Ascending aorta (tissue), 2 donors: ENCODE data around the gene PFKL. TPM values are rescaled to one million over a fixed set of nuclear protein-coding genes. Genes with fewer than 3 reads are reported as not detected.

ENCODE experiments used
- DNase-seq, 2 donors: peaks; one replicate each; pipeline ENCODE4 v3.0.0-alpha.2; 2019; ENCODE audit warnings: low spot score in 2 of 2
- H3K27ac ChIP-seq, 2 donors: fragments of 200-600 bp; sonication (generic); one replicate each; pipeline ENCODE4 v1.5.1; 2016 to 2017; ENCODE audit warnings: mild to moderate bottlenecking in 1 of 2
- H3K27me3 ChIP-seq: fragments of 200-600 bp; sonication (generic); one replicate; pipeline ENCODE4 v1.5.1; 2017
- H3K36me3 ChIP-seq, 2 donors: fragments of 200-600 bp; sonication (generic); one replicate each; pipeline ENCODE4 v1.5.1; 2016
- H3K4me1 ChIP-seq, 2 donors: fragments of 200-600 bp; sonication (generic); one replicate each; pipeline ENCODE4 v1.5.1; 2016 to 2017; ENCODE audit warnings: mild to moderate bottlenecking in 1 of 2
- H3K4me3 ChIP-seq, 2 donors: fragments of 200-600 bp; sonication (generic); one replicate each; pipeline ENCODE4 v1.5.1; 2016 to 2017; ENCODE audit warnings: mild to moderate bottlenecking in 1 of 2
- H3K9me3 ChIP-seq, 2 donors: fragments of 200-600 bp; sonication (generic); one replicate each; pipeline ENCODE4 v1.5.1; 2016
- intact Hi-C: fragments of 100-400 bp; cut with DNase I; formaldehyde crosslinking; loops from one replicate; pipeline ENCODE4 v1.15.1; 2023
- total RNA-seq: library from RNA; depleted of rRNA; stranded (reverse); fragments of >200 nt; gene quantifications from one replicate; pipeline ENCODE4 v1.1.0, GENCODE V29; 2016
- TF ChIP-seq, protein P1 (sequence below), 3 experiments: fragments of 200-600 bp in 2 of 3; fragments of 450-650 bp in 1 of 3; sonication (generic) in 2 of 3; IDR thresholded peaks; one replicate each; pipeline ENCODE4 v1.5.1; 2016 to 2019; ENCODE audit warnings: antibody characterized with exemption in 3 of 3, mild to moderate bottlenecking in 1 of 3, moderate library complexity in 1 of 3

Gene PFKL
- total RNA-seq, 1 donor from 2014 or later = 153 TPM

DNA sequence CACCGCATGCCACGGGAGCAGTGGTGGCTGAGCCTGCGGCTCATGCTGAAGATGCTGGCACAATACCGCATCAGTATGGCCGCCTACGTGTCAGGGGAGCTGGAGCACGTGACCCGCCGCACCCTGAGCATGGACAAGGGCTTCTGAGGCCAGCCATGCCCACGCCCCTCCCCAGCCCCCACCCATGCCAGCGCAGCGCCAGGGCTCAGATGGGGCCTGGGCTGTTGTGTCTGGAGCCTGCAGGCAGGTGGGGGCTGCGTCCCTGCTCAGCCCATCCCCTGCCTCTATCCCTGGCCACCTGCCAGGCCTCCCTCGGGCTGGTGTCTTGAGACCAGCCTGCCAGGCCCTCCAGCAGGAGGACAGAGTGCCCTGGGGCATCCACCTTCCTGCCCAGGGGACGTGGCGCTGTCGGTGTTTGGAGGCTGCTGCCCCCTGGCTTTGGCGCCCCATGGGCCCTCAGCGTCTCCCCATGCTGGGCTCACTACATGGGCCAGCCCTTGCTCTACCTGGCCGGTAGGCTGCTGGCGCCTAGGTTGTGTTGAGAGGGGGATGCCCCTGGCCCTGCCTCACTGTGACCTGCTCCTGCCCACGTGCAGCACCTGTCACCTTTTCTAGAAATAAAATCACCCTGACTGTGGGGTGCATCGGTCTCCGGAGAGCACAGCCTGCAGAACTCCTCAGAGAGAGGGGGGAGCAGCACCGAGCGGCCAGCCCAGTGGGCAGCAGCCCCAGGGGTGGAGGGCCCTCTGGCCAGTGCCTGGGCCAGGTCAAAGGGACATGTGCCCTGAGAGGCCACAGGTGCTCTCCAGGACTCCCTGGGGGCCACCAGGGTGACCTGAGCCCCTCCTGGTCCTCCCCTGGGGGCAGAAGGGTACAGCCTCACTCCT is 27.1 kb downstream of the PFKL start:
- no peak for DNase-seq
- intact Hi-C loops = no loop called here
- TF ChIP-seq, protein P1, sequence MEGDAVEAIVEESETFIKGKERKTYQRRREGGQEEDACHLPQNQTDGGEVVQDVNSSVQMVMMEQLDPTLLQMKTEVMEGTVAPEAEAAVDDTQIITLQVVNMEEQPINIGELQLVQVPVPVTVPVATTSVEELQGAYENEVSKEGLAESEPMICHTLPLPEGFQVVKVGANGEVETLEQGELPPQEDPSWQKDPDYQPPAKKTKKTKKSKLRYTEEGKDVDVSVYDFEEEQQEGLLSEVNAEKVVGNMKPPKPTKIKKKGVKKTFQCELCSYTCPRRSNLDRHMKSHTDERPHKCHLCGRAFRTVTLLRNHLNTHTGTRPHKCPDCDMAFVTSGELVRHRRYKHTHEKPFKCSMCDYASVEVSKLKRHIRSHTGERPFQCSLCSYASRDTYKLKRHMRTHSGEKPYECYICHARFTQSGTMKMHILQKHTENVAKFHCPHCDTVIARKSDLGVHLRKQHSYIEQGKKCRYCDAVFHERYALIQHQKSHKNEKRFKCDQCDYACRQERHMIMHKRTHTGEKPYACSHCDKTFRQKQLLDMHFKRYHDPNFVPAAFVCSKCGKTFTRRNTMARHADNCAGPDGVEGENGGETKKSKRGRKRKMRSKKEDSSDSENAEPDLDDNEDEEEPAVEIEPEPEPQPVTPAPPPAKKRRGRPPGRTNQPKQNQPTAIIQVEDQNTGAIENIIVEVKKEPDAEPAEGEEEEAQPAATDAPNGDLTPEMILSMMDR (IDR thresholded peaks at IDR 0.05) = no peak
- no peaks in the 10 kb centered on the region for H3K4me1 ChIP-seq
- H3K36me3 ChIP-seq = peaks cover 48 to 71% of the 10 kb centered on the region in 2 donors
- H3K4me3 ChIP-seq = no peak overlapping the region
- no peak overlapping the region for H3K27ac ChIP-seq
- no peaks in the 10 kb centered on the region for H3K27me3 ChIP-seq
- no peaks in the 10 kb centered on the region for H3K9me3 ChIP-seq

DNA sequence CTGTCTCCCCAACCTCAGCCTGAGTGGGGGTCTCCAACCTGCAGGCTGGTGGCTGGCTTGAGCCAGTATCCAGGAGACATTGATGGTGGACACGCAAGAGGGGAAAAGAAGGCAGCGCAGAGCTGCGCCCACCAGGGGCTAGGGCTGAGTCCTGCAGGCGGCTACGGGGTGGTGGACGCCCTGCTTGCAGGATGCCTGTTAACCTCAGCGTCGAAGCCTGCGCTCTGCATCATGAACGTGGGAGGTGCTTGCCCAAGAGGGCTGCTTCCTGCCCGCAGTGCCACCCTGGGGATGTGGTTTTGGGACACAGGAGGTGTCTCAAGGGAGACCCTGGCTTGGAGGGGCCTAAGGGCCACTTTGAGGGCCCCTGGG is 27.7 kb downstream of the PFKL start:
- intact Hi-C loops = no loop called here
- TF ChIP-seq, protein P1 (IDR thresholded peaks at IDR 0.05) = no peak
- no peaks in the 10 kb centered on the region for H3K4me1 ChIP-seq
- H3K36me3 ChIP-seq = peaks cover 42 to 71% of the 10 kb centered on the region in 2 donors
- no peaks in the 10 kb centered on the region for H3K9me3 ChIP-seq
- no peak overlapping the region for H3K4me3 ChIP-seq
- DNase-seq = no peak
- H3K27me3 ChIP-seq = no peaks in the 10 kb centered on the region
- no peak overlapping the region for H3K27ac ChIP-seq

DNA sequence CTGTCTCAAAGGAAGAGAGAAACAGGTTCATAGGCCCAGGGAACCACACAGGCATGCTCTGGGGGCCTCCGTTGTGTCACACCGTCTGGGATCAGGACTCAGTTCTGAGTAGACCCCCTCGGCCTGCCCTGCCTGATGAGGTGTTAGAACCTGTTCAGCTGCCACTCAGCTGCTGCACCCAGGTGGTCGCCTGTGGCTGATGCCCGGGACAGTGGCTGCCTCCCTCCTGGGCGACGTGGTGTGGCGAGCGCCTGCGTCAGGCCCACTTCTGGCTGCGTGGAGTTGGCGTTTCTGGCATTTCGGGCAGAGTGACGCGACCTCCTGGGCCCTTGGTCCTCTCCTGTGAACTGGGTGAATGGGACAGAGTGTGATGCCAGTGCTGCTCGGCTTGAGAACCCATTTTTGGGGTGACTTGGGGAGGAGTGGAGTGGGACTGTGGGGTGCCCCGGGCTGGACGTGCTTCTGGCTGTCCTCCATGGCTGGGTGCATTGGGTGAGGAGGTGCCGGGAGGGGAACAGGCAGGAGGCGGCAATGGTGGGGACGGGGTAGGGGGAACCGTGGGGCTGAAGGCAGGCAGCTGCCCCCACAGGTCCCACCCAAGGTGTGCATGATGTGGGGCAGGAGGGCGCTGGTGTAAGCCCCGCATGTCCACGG is 28.5 kb downstream of the PFKL start:
- Histone ChIP-seq H3K4me3 (no peak overlapping the region), H3K27ac (no peak overlapping the region), H3K4me1 (no peaks in the 10 kb centered on the region), H3K27me3 (no peaks in the 10 kb centered on the region), H3K9me3 (no peaks in the 10 kb centered on the region), H3K36me3 (peaks cover 35 to 63% of the 10 kb centered on the region in 2 donors)
- TF ChIP-seq, protein P1 (IDR thresholded peaks at IDR 0.05) = no peak
- intact Hi-C loops = no loop called here
- no peak for DNase-seq

DNA sequence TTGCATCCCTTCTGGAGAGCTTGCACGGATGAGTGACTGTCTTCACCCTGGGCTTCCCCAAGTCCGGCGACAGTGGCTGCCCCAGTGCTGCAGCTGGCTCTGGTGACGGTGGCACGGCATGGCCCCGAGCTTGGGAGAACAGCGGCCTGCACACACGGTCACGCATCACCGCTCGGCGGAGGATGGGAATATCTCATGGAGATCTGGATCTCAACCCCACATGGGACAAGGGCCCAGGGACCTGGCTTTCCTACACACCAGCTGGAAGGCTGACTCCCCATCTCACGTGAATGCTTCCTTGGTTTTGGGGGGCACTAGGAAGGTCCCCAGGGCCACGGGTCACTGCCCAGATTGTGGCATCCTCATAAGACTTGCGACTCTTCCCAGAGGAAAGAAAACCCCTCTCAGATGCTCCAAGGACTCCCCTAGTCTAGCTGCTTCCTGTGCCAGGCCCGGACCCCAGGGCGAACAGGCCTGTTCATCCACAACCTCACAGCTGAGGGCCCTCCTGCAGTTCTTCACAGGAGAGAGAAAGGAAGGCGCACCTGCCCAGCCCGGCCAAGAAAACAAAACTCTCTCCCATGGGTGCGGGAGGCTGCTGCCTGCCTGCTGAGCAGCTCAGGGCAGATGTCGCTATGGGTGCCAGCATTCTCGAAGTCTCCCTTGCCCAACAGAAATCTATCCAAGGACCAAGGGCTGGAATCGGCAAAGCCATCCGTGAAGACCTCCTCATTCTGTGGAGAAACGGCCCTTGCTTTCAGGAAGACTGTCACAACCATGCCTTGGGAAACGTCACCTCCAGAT is 29.4 kb downstream of the PFKL start:
- intact Hi-C loops = no loop called here
- Histone ChIP-seq H3K4me1 (no peaks in the 10 kb centered on the region), H3K27ac (no peak overlapping the region), H3K36me3 (peaks cover 26 to 54% of the 10 kb centered on the region in 2 donors), H3K4me3 (no peak overlapping the region), H3K9me3 (no peaks in the 10 kb centered on the region), H3K27me3 (no peaks in the 10 kb centered on the region)
- TF ChIP-seq, protein P1 (IDR thresholded peaks at IDR 0.05) = no peak
- DNase-seq = no peak

DNA sequence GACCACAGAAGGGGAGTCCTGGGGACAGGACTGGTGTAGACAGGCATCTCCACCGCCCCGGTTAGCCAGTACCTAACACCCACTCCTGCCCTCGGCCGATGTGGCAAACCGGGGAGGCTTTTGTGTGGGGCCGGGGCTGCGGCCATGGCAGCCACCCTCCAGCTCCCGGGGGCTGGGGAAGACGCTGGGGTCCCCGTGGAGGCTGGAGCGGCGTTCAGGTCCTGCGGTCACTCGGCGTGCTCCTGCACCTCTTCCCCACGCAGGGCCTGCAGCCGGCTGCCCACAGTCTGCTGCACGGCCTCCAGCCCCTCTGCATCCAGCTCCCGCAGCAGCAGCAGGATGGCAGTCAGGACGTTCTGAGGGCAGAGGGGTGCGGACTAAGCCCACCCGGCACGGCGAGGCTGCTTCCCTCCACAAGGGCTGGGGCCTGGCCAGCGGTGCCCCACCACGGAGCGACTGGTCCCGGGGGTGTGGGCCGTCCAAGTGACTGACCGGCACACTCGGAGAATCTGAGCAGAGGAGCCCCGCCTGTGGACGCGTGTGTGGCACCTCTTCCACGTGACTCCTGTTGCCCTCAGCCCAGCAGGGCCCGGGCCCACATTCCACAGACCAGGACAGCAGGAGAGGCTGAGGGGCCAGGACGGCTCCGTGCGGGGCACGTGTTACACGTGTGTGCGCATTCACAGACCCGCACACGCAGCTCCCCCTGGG is 30.3 kb downstream of the PFKL start:
- TF ChIP-seq, protein P1 (IDR thresholded peaks at IDR 0.05) = no peak
- no peaks in the 10 kb centered on the region for H3K9me3 ChIP-seq
- peaks cover 19 to 48% of the 10 kb centered on the region in 2 donors for H3K36me3 ChIP-seq
- H3K4me1 ChIP-seq = no peaks in the 10 kb centered on the region
- no peak for DNase-seq
- no peak overlapping the region for H3K27ac ChIP-seq
- H3K27me3 ChIP-seq = no peaks in the 10 kb centered on the region
- intact Hi-C loops = no loop called here
- no peak overlapping the region for H3K4me3 ChIP-seq
